Smooth muscle cell (in vitro differentiated cells): Measurements from ENCODE around the gene ZFYVE9. TPM values are rescaled to one million over a fixed set of nuclear protein-coding genes. Genes with fewer than 3 reads are reported as not detected.
A peak's percentile ranks its signal among the peaks of the same experiment; 100 is the strongest.

Source experiments
- DNase-seq: peaks from one replicate; lab custom pipeline; 2025; ENCODE audit not compliant: unreplicated experiment; lab: John Stamatoyannopoulos, UW
- H2AFZ ChIP-seq: fragments of 200-600 bp; sonication (generic); 2 replicates; pipeline ENCODE4 v1.6.0; 2016; ENCODE audit warnings: antibody characterized with exemption, low read depth, mild to moderate bottlenecking
- H3F3A ChIP-seq: fragments of 200-600 bp; sonication (generic); 2 replicates; pipeline ENCODE4 v1.6.0; 2017; ENCODE audit warnings: antibody characterized with exemption, low read depth
- H3K27ac ChIP-seq: fragments of 200-600 bp; sonication (generic); 2 replicates; pipeline ENCODE4 v1.5.1; 2016; ENCODE audit warnings: low read depth, mild to moderate bottlenecking
- H3K27me3 ChIP-seq: fragments of 200-600 bp; sonication (generic); 2 replicates; pipeline ENCODE4 v1.6.1; 2016; ENCODE audit warnings: low read depth, mild to moderate bottlenecking
- H3K36me3 ChIP-seq: fragments of 200-600 bp; sonication (generic); 2 replicates; pipeline ENCODE4 v1.5.1; 2016; ENCODE audit warnings: low read depth
- H3K4me1 ChIP-seq: fragments of 200-600 bp; sonication (generic); 2 replicates; pipeline ENCODE4 v1.5.1; 2016; ENCODE audit warnings: low read depth
- H3K4me2 ChIP-seq: fragments of 200-600 bp; sonication (generic); 2 replicates; pipeline ENCODE4 v1.6.0; 2016; ENCODE audit warnings: mild to moderate bottlenecking
- H3K4me3 ChIP-seq: fragments of 200-600 bp; sonication (generic); 2 replicates; pipeline ENCODE4 v1.5.1; 2016; ENCODE audit warnings: mild to moderate bottlenecking
- H3K79me2 ChIP-seq: fragments of 200-600 bp; sonication (generic); 2 replicates; pipeline ENCODE4 v1.6.0; 2016; ENCODE audit warnings: low read depth, mild to moderate bottlenecking
- H3K9ac ChIP-seq: fragments of 200-600 bp; sonication (generic); 2 replicates; pipeline ENCODE4 v1.6.0; 2016; ENCODE audit warnings: low read depth
- H3K9me3 ChIP-seq: fragments of 200-600 bp; sonication (generic); replicated peaks from 2 replicates; pipeline ENCODE4 v1.5.1; 2016; ENCODE audit warnings: low read depth
- H4K20me1 ChIP-seq: fragments of 200-600 bp; sonication (generic); 2 replicates; pipeline ENCODE4 v1.6.0; 2016; ENCODE audit warnings: low read depth
- WGBS: methylation state at CpG from one replicate; pipeline ENCODE4 v1.1.7; 2016; ENCODE audit warnings: low lambda C conversion rate; 5-methylcytosine and 5-hydroxymethylcytosine counted together
- polyA plus RNA-seq: library from polyadenylated mRNA; unstranded; fragments of >200 nt; fragmentation: Nextera tagmentation; extraction: Ambion mirVana; gene quantifications from 2 replicates; pipeline ENCODE4 v1.2.1, GENCODE V29; 2016
- total RNA-seq: library from RNA; depleted of rRNA; stranded (reverse); fragments of >200 nt; gene quantifications from 2 replicates; pipeline ENCODE4 v1.2.3, GENCODE V29; 2014
- TF ChIP-seq, protein P1 (sequence below): fragments of 200-600 bp; sonication (generic); IDR thresholded peaks from 2 replicates; pipeline ENCODE4 v1.5.1; 2017; ENCODE audit warnings: borderline replicate concordance, mild to moderate bottlenecking, antibody characterized with exemption; ENCODE audit not compliant: insufficient read depth, poor library complexity, severe bottlenecking

ZFYVE9 gene
- total and polyA plus RNA-seq, 2 experiments from 2014 or later, result 2.7 to 19.1 TPM

DNA sequence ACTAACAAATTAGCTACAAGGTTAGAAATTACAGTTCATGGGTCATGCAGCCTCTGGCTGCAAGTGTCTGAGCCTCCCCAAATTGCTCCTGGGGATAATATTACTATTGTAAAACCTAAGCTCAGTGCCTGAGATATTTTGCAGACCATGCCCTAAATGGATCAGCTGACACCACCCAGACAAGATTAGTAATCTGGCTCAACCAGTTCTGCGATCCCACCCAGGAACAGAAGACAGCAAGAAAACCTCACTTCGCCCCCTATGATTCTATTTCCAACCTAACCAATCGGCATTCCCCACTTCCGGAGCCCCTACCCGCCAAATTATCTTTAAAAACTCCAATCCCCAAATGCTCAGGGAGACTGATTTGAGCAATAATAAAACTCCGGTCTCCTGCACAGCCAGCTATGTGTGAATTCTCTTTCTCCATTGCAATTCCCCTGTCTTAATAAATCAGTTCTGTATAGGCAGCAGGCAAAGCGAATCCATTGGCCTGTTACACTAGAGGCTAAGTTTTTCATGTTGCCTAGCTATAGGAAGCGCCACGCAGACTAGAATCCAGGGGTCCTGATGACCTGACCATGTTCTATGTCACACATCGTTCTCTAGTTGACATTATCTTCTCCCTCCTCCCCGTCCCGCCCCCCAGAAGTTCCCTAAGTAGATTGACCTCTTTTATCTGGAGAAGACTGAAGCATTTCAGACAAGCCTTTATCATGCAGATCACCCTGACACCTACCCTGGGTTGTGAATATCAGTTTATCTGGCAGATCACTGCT lies 22.4 kb upstream of the ZFYVE9 start:
- no peak for DNase-seq
- TF ChIP-seq, protein P1, sequence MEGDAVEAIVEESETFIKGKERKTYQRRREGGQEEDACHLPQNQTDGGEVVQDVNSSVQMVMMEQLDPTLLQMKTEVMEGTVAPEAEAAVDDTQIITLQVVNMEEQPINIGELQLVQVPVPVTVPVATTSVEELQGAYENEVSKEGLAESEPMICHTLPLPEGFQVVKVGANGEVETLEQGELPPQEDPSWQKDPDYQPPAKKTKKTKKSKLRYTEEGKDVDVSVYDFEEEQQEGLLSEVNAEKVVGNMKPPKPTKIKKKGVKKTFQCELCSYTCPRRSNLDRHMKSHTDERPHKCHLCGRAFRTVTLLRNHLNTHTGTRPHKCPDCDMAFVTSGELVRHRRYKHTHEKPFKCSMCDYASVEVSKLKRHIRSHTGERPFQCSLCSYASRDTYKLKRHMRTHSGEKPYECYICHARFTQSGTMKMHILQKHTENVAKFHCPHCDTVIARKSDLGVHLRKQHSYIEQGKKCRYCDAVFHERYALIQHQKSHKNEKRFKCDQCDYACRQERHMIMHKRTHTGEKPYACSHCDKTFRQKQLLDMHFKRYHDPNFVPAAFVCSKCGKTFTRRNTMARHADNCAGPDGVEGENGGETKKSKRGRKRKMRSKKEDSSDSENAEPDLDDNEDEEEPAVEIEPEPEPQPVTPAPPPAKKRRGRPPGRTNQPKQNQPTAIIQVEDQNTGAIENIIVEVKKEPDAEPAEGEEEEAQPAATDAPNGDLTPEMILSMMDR, result no peak
- H3K9ac ChIP-seq, result no peak overlapping the region

GRCh38 chr1:52122384-52122783 lies 19.5 kb upstream of the ZFYVE9 start:
- no peak for DNase-seq
- Histone ChIP-seq H3K9me3 (no peaks in the 10 kb centered on the region), H3K27me3 (peaks cover 6% of the 10 kb centered on the region), H3K27ac (no peak overlapping the region), H4K20me1 (no peaks in the 10 kb centered on the region), H2AFZ (no peak overlapping the region), H3K79me2 (no peaks in the 10 kb centered on the region), H3K4me1 (no peaks in the 10 kb centered on the region), H3K4me3 (no peak overlapping the region), H3K36me3 (no peaks in the 10 kb centered on the region), H3K4me2 (no peak overlapping the region), H3K9ac (no peak overlapping the region), H3F3A (no peaks in the 10 kb centered on the region)
- TF ChIP-seq, protein P1, result no peak
- 71% methylated on average over 2 of the region's 2 CpGs for WGBS

More for the DNA sequence above, 22.4 kb upstream of the ZFYVE9 start:
- H3F3A ChIP-seq, result no peaks in the 10 kb centered on the region
- H4K20me1 ChIP-seq, result no peaks in the 10 kb centered on the region
- no peaks in the 10 kb centered on the region for H3K4me1 ChIP-seq
- no peaks in the 10 kb centered on the region for H3K27me3 ChIP-seq
- no peaks in the 10 kb centered on the region for H3K36me3 ChIP-seq
- no peaks in the 10 kb centered on the region for H3K79me2 ChIP-seq
- peak overlapping the region; percentile 35 for H3K4me2 ChIP-seq
- H3K9me3 ChIP-seq, result no peaks in the 10 kb centered on the region
- 32% methylated on average over 12 of the region's 12 CpGs for WGBS
- H2AFZ ChIP-seq, result peak overlapping the region; percentile 21
- H3K27ac ChIP-seq, result no peak overlapping the region
- no peak overlapping the region for H3K4me3 ChIP-seq

- no peak overlapping the region for H3K4me2 ChIP-seq
- TF ChIP-seq, protein P1, result no peak
- no peak overlapping the region for H3K9ac ChIP-seq
- H3K27me3 ChIP-seq, result peaks cover 15% of the 10 kb centered on the region
- H3K9me3 ChIP-seq, result no peaks in the 10 kb centered on the region
- no peak overlapping the region for H3K4me3 ChIP-seq
- no peaks in the 10 kb centered on the region for H4K20me1 ChIP-seq
- no peaks in the 10 kb centered on the region for H3K4me1 ChIP-seq
- no peak for DNase-seq
- H3K36me3 ChIP-seq, result no peaks in the 10 kb centered on the region
- no peaks in the 10 kb centered on the region for H3K79me2 ChIP-seq
- WGBS, result 92% methylated on average over 6 of the region's 6 CpGs
- no peak overlapping the region for H3K27ac ChIP-seq
- no peaks in the 10 kb centered on the region for H3F3A ChIP-seq
- H2AFZ ChIP-seq, result no peak overlapping the region
These were observed 18.3 kb upstream of the ZFYVE9 start for GRCh38 chr1:52123622-52124021.
